Measurements from ENCODE around the gene MFAP5.
"Not testable (repeated sequence)": the region's sequence is repeated elsewhere in the genome, so short reads cannot be mapped to it uniquely, and the experiment has no call there.

The MFAP5 gene

DNA sequence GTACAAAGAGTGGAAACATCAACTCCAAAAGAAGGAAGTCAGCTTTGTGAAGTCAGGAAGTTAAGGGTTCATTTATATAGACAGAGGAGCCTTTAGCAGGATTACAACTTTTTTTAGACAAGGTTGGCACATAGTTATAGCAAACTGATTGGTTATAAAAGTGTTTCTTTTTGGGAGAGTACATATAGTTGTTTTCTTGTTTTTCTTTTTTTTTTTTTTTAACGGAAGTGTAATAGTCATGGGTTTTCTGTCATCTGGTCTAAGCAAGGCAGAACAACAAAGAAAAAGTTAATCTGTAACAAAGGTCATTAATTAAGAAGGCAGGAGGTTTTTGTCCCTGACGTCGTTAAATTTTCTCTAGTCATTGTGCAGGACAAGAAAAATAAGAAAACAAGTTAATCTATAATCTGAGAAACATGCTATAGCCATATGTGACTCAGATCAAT is 13.0 kb upstream of the MFAP5 start:
- no peak for DNase-seq (ENCODE audit: low read depth)

DNA sequence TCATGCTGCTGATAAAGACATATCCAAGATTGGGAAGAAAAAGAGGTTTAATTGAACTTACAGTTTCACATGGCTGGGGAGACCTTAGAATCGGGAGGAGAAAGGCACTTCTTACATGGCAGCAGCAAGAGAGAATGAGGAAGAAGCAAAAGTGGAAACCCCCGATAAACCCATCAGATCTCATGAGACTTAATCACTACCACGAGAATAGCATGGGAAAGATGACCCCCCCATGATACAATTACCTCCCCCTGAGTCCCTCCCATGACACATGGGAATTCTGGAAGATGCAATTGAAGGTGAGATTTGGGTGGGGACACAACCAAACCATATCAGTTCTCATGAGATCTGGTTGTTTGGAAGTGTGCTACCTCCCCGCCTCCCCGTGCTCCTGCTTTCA is 9.8 kb upstream of the MFAP5 start:
- no peak for DNase-seq (ENCODE audit: low read depth)

DNA sequence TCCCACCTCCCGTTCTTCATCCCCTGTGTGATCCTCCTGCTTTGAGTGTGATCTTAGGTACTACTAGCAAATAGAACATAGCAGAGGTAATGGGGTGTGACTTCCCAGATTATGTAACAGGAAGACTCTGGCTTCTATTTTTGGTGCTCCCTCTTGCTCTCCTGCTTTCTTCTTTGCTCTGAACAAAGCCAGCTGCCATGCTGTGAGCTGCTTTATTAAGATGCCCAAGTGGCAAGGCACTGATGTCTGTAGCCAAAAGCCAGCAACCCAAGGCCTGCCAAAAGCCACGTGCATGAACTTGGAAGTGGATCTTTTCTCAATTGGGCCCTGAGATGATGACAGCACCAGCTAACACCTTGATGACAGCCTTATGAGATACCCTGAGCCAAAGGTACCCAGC is 5.8 kb upstream of the MFAP5 start:
- no peak for DNase-seq (ENCODE audit: low read depth)

DNA sequence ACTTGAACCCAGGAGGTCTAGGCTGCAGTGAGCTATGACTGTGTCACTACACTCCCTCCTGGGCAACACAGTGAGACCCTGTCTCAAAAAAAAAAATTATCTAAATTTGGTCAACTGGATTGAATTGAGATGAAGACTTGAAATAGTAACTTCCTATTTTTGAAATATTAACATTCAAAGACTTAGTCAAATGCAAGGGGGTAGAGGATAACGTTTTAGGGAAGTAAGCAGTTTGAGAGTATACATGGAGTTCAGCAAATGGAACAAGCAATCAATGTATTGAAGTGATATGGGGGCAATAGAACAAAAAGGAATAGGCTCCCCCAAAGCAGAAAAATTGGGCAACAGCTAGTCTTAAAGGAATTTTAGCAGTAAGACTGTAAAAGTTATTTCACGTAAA is 4.6 kb upstream of the MFAP5 start:
- no peak for DNase-seq (ENCODE audit: low read depth)

DNA sequence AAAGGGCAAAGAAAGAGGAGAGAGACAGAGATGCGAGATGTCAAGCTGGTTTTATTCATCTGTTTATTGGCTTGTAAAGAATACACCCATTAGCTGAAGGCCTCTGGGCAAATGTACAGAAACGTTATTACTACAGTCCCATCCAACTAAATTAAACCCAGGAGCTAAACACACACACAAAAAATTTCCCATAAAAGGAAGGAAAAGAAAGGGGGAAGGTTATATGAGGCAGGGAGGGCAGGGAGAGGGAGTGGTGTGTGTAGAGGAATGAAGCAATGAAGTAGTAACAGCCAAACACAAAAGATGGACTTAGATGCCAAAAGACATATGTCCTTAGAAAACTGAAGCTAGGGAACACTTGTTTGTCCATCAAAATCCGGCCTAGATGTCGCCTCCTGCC is 3.1 kb upstream of the MFAP5 start:
- no peak for DNase-seq (ENCODE audit: low read depth)

DNA sequence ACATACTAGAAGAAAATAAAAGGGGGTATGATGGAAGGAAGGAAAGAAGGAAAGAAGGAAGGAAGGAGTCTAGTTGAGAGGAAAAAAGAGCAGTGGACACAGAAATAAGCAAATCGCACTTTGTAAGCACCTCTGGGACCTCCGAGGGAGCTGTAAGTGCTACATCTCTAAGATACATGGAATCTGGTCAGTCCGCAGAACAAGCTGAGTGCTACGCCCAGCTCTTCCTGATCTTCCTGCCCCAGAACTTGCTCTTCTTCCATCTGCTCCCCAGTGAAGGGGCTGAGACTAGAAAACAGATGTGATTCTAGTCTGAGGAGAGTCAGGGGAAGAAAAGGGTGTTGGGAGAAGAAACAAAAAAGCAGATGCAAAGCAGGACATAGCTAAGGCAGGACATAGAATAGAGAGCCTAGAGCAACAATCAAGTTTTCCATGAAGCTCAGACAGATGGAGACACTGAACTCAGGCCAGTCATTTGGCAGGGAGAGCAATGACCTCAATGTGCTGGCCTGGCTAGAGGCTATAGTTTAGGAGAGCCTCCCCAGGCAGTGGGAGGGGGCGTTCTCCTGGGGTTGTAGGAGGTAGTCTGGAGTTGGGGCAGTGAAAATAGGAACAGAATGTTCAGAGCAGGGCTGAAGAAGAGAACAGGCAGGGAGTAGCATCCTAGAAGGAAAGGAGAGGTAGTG is 1.7 kb upstream of the MFAP5 start:
- DNase-seq (ENCODE audit: low read depth): no peak

DNA sequence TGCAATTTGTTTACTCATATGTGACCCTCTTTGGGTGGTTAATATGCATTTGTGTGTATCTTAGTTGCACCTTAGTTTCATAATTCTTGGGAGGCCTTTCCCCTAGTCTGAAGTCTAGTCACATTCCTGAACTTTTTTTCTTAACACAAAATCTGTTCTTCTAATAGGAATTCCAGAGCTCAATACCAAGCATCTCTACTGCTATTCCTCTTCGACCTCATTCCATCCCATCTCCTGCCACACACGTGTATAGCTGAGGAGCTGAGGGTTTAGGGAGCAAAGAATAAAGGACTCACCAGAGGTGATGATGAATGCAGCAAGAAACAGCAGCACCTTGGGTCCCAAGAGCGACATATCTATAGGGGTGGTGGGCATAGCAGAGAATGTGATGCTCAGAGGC is 875 bp downstream of the MFAP5 start:
- no peak for DNase-seq (ENCODE audit: low read depth)

DNA sequence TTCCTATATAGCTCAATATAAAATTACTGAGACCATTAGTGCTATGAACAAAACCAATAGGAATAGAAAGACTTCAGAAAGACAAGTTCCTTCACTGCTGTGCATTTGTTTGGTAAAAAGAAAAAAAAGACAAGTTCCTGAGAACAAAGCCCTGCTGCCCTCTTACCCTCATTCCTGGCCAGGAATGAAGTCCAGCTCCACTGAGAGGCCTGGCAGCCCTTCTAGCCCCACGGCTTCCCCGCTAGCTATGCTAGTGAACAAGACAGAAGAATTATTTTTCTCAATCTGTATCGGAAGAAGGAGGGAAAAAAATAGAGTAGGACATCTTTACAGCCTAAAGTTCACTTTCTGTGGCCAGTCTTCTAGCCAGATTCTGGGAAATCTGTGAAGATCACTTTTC is 1.6 kb downstream of the MFAP5 start:
- DNase-seq (ENCODE audit: low read depth): no peak

DNA sequence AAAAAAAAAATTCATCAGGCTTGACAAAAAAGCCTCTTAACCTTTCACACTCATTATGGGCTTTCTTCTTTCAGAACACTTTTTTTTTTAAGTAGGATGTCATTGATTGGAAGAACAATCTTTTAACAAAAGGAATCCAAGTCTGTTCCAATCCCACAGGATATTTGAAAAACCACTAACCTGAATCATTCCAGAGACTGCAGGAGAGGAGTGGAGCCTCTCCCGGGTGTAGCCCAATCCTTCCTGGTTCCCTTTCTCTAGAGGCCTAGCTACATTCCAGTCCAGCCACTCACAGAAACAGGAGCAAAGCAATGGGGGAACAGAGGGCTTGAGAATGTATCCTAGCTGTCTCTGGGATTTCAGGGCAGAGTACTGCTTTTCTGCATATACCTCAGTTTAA is 4.3 kb downstream of the MFAP5 start:
- no peak for DNase-seq (ENCODE audit: low read depth)

DNA sequence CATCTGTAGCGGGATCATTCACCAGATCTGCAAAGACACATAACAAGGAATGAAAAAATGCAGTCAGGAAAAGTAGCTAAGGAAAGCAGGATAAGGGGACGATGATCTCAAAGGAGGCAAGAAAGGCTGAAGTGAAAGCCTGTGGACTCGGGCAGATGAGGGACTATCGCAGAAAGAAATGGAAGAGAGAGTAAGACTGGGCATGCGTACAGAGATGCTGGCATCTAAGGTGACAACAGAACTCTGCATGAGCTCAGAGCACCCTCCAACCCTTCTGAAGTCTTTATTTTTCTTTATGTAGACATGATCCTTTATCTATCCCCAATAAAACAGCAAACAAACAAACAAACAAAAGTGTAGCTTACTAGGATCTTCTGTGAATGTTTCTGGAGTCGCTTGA is 7.2 kb downstream of the MFAP5 start:
- DNase-seq (ENCODE audit: low read depth): no peak

DNA sequence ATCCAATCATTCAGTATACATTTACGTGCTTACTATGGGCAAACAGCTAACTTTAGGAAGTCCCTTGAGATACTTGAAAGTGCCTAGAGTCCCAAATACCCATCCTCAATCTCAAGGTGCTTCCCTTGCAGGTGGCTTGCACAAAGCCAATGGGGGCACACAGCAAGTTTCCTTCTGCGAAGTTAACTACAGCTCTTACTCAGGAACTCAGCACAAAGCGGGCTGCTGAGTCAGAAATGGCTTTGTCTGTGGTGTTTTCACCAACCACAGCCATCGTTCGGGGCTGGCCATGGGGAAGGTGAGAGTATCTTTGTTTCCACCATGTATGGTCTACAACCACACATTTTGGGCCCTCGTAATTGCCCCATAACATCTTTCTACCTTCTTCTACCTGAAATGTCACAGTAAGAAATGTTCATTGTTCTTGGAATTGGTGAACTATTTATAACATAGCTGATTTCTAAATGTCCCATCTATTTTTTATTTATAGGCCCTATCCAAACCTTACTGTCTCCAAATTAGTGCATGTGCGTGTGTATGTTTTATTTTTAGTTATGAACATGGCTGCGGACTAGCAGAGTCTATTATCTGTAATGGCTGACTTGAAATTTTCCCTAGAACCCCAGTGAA is 13.9 kb downstream of the MFAP5 start:
- no peak for DNase-seq (ENCODE audit: low read depth)

DNA sequence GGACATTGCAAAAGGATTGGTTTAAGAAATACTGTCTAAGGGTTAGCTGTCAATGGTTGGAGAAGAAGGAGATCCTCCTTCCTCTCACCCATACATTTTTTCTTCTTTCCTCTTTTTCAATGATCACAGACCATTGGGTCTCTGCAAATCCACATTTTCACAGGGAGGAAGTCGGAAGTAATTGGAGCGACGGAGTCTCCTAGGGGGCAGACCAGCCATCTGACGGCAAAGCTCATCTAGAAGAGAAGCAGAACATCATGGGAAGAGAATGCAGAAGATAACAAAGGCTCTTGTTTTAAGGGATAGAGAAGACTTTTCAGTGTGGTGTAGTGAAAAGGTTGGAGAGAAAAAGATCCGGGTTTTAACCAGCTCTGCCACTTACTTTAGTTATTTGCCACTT is 14.7 kb downstream of the MFAP5 start:
- no peak for DNase-seq (ENCODE audit: low read depth)

DNA sequence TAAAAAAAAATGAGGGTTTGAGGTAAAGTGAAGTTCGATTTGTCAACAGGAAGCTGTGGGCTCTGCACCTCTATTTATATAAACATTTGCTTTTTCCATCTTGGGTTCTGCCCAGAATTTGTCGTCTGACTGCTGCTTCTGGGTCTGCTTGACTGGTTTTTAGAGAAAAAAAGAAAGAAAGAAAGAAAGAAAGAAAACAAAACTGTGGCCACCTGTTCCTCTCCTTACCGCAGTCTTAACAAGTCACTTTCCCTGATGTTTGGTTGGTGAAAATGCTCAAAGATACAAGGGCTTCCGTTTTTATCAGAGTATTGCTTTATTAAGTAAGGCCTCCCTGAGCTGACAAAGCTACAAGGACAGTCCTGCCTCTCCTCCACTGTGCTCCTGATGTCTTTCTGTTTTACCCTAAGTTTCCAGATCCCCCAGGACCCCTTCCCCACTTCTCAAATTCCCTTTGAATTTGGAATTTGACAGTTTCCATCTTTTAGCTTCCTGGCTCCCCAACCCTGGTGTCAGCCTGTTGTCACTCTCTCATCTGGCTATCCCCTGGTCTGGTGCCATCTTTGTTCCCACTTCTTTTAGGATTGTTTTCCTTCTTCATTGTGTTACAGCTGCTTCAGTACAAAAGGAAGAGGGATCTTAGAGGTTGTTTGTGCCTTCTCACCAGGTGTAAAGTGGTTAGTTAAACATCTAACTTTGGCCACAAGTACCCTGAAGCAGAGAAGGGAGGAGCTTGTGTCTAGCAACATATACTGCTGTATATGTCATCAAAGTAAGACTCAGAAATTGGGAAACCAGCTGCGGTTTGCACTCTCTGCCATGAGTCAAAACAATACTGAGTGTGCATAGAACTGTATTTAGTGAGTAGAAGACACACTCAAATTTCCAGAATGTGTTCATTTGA is 18.0 kb downstream of the MFAP5 start:
- no peak for DNase-seq (ENCODE audit: low read depth)

DNA sequence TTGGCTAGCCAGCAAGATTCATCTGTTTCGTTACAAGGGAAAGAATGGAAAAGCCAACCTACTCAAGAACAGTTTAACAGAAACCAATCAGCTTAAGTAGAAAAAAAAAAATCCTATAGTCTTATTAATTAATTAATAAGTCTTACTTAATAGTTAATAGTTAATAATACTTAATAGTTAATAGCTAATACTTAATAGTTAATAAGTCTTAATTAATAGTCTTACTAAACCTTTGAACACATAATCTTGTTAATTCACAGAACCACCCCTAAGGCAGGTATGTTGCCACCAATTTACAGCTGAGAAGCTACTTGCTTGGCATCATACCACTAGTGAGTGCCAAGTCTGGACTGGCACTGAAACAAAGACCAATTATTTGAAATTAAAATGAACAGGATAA is 19.9 kb downstream of the MFAP5 start:
- no peak for DNase-seq (ENCODE audit: low read depth)

DNA sequence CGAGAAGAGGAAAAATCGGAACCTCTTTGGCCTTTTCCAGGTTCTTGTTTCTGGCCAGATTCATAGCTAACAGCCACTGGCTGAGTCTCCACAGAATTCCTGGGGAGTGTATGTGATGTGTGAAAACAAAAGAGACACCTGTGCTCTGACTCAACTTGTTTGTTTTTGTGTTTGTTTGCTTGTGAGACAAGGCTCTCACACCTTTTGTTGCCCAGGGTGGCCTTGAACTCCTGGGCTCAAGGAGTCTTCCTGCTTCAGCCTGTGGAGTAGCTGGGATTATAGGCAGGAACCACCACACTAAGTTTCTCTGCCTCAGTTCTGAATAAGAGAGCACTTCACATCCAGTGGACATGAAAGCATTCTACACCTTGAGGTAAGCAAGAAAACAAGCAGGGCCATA is 22.7 kb downstream of the MFAP5 start:
- no peak for DNase-seq (ENCODE audit: low read depth)

DNA sequence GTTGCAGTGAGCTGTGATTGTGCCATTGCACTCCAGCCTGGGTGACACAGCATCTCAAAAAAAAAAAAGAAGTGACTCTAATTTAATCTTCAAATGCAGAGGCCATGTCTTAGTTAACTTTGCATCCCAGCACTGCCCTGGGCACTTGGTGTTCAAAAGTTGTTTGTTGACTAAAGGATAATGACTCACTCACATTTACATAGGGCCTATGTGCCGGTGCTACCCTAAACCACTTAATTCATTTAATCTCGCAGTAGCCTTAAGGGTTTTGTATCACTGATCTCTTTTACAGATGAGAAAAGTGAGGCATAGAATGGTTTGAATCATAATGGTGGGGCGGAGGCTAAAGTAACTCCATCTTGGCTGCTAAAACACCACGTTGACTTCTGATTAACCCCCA is 23.7 kb downstream of the MFAP5 start:
- no peak for DNase-seq (ENCODE audit: low read depth)

DNA sequence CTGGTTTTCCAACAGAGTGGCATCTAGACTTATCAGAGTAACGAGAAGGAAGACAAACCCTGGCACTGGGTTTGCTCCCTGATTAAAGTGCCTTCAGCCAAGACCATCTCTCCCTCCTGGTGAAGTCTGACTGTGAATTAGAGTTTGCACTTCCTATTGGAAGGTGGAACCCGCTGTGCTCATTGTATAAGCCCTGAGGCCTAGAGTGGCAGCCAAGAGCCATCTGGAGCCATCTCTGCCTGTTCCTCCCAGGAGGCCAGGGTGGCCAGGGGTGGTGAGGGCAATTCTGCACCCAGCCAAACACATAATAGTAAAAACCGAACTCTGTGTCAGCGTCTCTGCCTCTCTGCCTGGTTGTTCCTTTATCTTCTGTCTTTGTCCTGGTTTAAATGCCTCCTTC is 25.0 kb downstream of the MFAP5 start:
- no peak for DNase-seq (ENCODE audit: low read depth)

DNA sequence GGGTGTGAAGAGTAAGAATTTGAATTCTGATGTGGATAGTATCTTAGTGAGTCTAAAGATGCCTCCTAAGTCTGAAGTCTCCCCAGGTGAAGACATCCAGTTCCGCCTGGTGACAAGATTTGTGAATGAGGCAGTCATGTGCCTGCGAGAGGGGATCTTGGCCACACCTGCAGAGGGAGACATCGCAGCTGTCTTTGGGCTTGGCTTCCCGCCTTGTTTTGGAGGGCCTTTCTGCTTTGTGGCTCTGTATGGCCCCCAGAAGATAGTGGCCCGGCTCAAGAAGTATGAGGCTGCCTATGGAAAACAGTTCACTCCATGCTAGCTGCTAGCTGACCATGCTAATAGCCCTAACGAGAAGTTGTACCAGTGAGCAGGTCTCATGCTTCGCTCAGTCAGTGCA is 25.4 kb downstream of the MFAP5 start:
- DNase-seq (ENCODE audit: low read depth): no peak

DNA sequence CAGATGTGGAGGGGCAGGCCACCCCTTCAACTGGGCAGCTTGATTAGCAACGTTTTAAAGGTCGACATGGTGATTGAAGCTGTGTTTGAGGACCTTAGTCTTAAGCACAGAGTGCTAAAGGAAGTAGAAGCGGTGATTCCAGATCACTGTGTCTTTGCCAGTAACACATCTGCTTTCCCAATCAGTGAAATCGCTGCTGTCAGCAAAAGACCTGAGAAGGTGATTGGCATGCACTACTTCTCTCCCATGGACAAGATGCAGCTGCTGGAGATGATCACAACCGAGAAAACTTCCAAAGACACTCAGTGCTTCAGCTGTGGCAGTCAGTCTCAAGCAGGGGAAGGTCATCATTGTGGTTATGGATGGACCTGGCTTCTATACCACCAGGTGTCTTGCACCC is 26.0 kb downstream of the MFAP5 start:
- no peak for DNase-seq (ENCODE audit: low read depth)

DNA sequence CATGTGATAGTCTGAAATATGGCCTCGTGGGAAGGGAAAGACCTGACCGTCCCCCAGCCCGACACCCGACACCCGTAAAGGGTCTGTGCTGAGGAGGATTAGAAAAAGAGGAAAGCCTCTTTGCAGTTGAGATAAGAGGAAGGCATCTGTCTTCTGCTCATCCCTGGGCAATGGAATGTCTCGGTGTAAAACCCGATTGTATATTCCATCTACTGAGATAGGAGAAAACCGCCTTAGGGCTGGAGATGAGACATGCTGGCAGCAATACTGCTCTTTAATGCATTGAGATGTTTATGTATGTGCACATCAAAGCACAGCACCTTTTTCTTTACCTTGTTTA is 26.6 kb downstream of the MFAP5 start:
- not testable (repeated sequence) for DNase-seq (ENCODE audit: low read depth)

DNA sequence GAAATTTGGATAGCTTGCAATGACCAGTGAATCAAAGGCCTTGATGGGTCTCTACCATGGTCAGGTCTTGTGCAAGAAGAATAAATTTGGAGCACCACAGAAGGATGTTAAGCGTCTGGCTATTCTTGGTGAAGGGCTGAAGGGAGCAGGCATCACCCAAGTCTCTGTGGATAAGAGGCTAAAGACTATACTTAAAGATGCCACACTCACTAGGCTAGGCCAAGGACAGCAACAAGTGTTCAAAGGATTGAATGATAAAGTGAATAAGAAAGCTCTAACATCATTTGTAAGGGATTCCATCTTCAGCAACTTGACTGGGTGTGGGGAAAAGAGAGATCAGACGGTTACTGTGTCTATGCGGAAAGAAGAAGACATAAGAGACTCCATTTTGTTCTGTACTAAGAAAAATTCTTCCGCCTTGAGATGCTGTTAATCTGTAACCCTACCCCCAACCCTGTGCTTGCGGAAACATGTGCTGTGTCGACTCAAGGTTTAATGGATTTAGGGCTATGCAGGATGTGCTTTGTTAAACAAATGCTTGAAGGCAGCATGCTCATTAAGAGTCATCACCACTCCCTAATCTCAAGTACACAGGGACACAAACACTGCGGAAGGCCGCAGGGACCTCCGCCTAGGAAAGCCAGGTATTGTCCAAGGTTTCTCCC is 27.2 kb downstream of the MFAP5 start:
- DNase-seq (ENCODE audit: low read depth): not testable (repeated sequence)

DNA sequence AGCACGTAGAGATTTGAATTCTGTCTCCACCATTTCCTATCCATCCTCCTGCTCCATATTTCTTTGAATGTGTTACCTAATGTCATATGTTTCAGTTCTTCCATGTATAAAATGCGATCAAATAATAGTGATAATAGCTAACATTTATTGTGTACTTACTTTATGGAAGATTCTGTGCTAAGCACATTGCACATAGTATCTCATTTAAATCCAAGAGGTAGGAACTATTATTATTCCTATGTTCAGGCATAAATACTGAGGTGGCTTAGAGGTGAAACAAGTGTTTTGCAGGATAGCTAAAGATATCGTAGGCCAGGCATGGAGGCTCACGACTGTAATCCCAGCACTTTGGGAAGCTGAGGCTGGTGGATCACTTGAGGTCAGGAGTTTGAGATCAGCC is 32.5 kb downstream of the MFAP5 start:
- no peak for DNase-seq (ENCODE audit: low read depth)

Data from fibroblast of gingiva (primary cell).